NCI-H1694 treated with DMSO at 0.1 percent for 48 hours (cell line): ENCODE results near the gene G6PD.

Experiments
- DNase-seq: peaks from one replicate; lab custom pipeline; 2025; lab: John Stamatoyannopoulos, UW

The G6PD gene

GRCh38 chrX:154487518-154488290 is 58.9 kb downstream of the G6PD start:
- no peak for DNase-seq

GRCh38 chrX:154486396-154487207 is 60.0 kb downstream of the G6PD start, which contains the start of gene UBL4A:
UBL4A (minus strand) TSS chrX:154486615; CDS start chrX:154486584, 31 bp downstream.
- peak; percentile 31 for DNase-seq

- DNase-seq, result no peak
Observed at GRCh38 chrX:154486052-154486395, 60.6 kb downstream of the G6PD start.

GRCh38 chrX:154485150-154486051 is 61.2 kb downstream of the G6PD start:
- DNase-seq, result no peak

- no peak for DNase-seq
Observed at GRCh38 chrX:154484255-154485149, 62.1 kb downstream of the G6PD start.

- no peak for DNase-seq
Observed at GRCh38 chrX:154483325-154483724, 63.3 kb downstream of the G6PD start.

- DNase-seq, result no peak
Observed at GRCh38 chrX:154482786-154483185, 63.9 kb downstream of the G6PD start.

- DNase-seq, result no peak
Observed at GRCh38 chrX:154481911-154482601, 64.6 kb downstream of the G6PD start.
